ENCODE data around the gene LARP4. TPM values are rescaled to one million over a fixed set of nuclear protein-coding genes. Genes with fewer than 3 reads are reported as not detected.

The LARP4 gene
- total RNA-seq, 1 donor from 2014 or later: 38.9 TPM

DNA sequence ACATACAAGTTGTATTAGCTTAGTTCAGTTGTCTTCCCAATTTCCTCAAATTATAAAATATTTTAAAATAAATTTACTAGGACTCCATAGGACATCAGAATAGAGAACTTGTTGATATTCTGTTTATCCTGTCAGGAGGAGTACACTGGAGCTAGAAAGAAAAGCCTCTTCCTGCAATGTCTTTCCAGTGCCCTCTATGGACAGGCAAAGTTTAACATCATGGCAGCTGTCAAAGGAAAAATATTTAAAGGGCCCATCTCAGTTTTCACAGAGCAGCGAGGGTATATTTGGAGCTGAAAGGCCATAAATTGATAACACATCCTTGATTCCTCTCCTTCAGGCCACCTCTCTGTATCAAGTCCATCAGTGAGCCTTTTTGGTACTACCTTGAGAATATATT is 123.1 kb downstream of the LARP4 start:
- H3K4me1 Mint-ChIP-seq (ENCODE audit: low read depth): peaks cover 24% of the 10 kb centered on the region
- TF ChIP-seq, protein P1, sequence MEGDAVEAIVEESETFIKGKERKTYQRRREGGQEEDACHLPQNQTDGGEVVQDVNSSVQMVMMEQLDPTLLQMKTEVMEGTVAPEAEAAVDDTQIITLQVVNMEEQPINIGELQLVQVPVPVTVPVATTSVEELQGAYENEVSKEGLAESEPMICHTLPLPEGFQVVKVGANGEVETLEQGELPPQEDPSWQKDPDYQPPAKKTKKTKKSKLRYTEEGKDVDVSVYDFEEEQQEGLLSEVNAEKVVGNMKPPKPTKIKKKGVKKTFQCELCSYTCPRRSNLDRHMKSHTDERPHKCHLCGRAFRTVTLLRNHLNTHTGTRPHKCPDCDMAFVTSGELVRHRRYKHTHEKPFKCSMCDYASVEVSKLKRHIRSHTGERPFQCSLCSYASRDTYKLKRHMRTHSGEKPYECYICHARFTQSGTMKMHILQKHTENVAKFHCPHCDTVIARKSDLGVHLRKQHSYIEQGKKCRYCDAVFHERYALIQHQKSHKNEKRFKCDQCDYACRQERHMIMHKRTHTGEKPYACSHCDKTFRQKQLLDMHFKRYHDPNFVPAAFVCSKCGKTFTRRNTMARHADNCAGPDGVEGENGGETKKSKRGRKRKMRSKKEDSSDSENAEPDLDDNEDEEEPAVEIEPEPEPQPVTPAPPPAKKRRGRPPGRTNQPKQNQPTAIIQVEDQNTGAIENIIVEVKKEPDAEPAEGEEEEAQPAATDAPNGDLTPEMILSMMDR (IDR thresholded peaks at IDR 0.05): no peak
- no peak overlapping the region for H3K27ac Mint-ChIP-seq (ENCODE audit: unreplicated experiment)
- H3K27me3 Mint-ChIP-seq (ENCODE audit: low read depth): no peaks in the 10 kb centered on the region
- H3K4me3 Mint-ChIP-seq (ENCODE audit: unreplicated experiment): no peak overlapping the region
- H3K36me3 Mint-ChIP-seq (ENCODE audit: low read depth): peaks cover 4% of the 10 kb centered on the region
- no peaks in the 10 kb centered on the region for H3K9me3 Mint-ChIP-seq (ENCODE audit: low read depth)
- DNase-seq (ENCODE audit: low spot score): no peak

DNA sequence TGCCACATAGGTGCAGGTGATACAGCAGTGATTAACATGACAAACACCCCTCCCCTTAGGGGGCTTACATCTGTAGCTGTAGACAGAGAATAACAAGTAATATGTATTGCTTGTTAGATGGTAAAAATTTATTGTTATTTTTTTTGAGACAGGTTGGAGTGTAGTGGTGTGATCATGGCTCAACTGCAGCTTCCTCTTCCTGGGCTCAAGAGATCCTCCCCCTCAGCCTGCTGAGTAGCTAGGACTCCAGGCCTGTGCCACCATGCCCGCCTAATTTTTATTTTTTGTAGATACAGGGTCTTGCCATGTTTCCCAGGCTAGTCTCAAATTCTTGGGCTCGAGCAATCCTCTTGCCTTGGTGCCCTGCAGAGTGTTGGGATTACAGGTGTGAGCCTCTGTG is 123.9 kb downstream of the LARP4 start:
- peaks cover 24% of the 10 kb centered on the region for H3K4me1 Mint-ChIP-seq (ENCODE audit: low read depth)
- H3K9me3 Mint-ChIP-seq (ENCODE audit: low read depth): no peaks in the 10 kb centered on the region
- H3K27ac Mint-ChIP-seq (ENCODE audit: unreplicated experiment): no peak overlapping the region
- TF ChIP-seq, protein P1 (IDR thresholded peaks at IDR 0.05): no peak
- DNase-seq (ENCODE audit: low spot score): no peak
- no peak overlapping the region for H3K4me3 Mint-ChIP-seq (ENCODE audit: unreplicated experiment)
- peaks cover 4% of the 10 kb centered on the region for H3K36me3 Mint-ChIP-seq (ENCODE audit: low read depth)
- H3K27me3 Mint-ChIP-seq (ENCODE audit: low read depth): no peaks in the 10 kb centered on the region

DNA sequence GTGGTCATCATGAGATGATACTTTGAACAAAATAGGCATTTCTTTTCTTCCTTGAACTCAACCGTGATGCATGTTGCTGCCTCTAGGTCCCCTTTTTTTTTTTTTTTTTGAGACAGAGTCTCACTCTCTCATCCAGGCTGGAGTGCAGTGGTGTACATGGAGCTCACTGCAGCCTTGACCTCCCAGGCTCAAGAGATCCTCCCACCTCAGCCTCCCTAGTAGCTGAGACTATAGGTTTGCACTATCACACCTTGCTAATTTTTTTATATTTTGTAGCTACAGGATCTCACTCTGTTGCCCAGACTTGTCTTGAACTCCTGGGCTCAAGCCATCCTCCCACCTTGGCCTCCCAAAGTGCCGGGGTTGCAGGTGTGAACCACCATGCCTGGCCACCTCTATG is 124.7 kb downstream of the LARP4 start:
- TF ChIP-seq, protein P1 (IDR thresholded peaks at IDR 0.05): no peak
- peaks cover 4% of the 10 kb centered on the region for H3K36me3 Mint-ChIP-seq (ENCODE audit: low read depth)
- peaks cover 17% of the 10 kb centered on the region for H3K4me1 Mint-ChIP-seq (ENCODE audit: low read depth)
- H3K4me3 Mint-ChIP-seq (ENCODE audit: unreplicated experiment): no peak overlapping the region
- H3K9me3 Mint-ChIP-seq (ENCODE audit: low read depth): no peaks in the 10 kb centered on the region
- H3K27ac Mint-ChIP-seq (ENCODE audit: unreplicated experiment): no peak overlapping the region
- no peaks in the 10 kb centered on the region for H3K27me3 Mint-ChIP-seq (ENCODE audit: low read depth)
- DNase-seq (ENCODE audit: low spot score): no peak

DNA sequence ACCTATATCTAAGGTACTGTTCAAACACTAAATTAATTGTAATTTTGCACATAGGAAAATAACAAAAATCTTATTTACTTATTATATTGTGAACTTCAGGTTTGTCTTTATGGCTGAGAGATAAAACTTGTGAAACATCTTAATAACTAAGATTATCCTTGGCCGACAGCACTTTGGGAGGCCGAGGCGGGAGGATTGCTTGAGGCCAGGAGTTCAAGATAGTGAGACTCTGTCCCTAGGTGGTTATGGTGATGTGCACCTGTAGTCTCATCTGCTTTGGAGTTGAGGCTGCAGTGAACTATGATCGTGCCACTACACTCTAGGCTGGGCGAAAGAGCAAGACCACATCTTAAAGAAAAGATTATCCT is 126.7 kb downstream of the LARP4 start:
- H3K27me3 Mint-ChIP-seq (ENCODE audit: low read depth): no peaks in the 10 kb centered on the region
- peaks cover 4% of the 10 kb centered on the region for H3K36me3 Mint-ChIP-seq (ENCODE audit: low read depth)
- TF ChIP-seq, protein P1 (IDR thresholded peaks at IDR 0.05): no peak
- no peak for DNase-seq (ENCODE audit: low spot score)
- peaks cover 12% of the 10 kb centered on the region for H3K4me1 Mint-ChIP-seq (ENCODE audit: low read depth)
- no peak overlapping the region for H3K27ac Mint-ChIP-seq (ENCODE audit: unreplicated experiment)
- no peaks in the 10 kb centered on the region for H3K9me3 Mint-ChIP-seq (ENCODE audit: low read depth)
- H3K4me3 Mint-ChIP-seq (ENCODE audit: unreplicated experiment): no peak overlapping the region

DNA sequence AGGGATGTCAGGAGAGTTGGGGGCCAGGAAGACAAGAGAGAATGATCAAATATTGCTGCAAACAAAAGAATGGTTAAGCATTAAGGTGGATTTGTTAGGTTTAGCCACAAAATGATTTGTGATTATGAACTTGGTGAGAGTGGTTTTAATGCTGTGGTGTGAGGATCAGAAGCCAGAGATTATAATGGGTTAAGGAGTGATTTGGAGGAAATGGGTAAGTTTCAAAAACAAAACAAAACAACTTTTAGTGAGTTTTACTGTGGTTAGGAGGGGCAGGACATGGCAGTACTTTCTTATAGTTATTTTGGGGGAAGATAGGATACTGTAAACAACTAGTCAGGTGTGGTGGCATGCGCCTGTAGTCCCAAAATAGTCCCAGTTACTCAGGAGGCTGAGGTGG is 128.1 kb downstream of the LARP4 start:
- no peaks in the 10 kb centered on the region for H3K27me3 Mint-ChIP-seq (ENCODE audit: low read depth)
- no peak overlapping the region for H3K27ac Mint-ChIP-seq (ENCODE audit: unreplicated experiment)
- H3K4me3 Mint-ChIP-seq (ENCODE audit: unreplicated experiment): no peak overlapping the region
- TF ChIP-seq, protein P1 (IDR thresholded peaks at IDR 0.05): no peak
- H3K36me3 Mint-ChIP-seq (ENCODE audit: low read depth): peaks cover 4% of the 10 kb centered on the region
- H3K9me3 Mint-ChIP-seq (ENCODE audit: low read depth): no peaks in the 10 kb centered on the region
- H3K4me1 Mint-ChIP-seq (ENCODE audit: low read depth): peaks cover 13% of the 10 kb centered on the region
- DNase-seq (ENCODE audit: low spot score): no peak

Data from chondrocyte (in vitro differentiated cells).